Loucy (cell line): Measurements from ENCODE around the gene PELI2.

ENCODE experiments used
- H2AFZ ChIP-seq: fragments of 200-600 bp; sonication (generic); 2 replicates; pipeline ENCODE4 v1.6.0; 2016; ENCODE audit warnings: antibody characterized with exemption, mild to moderate bottlenecking, low read length, moderate library complexity
- H3F3A ChIP-seq: fragments of 200-600 bp; 2 replicates; pipeline ENCODE4 v1.6.0; 2016; ENCODE audit warnings: antibody characterized with exemption, low read depth, mild to moderate bottlenecking
- H3K27me3 ChIP-seq: fragments of 200-600 bp; sonication (generic); 2 replicates; pipeline ENCODE4 v1.6.1; 2014; ENCODE audit warnings: low read length, mild to moderate bottlenecking; ENCODE audit not compliant: insufficient read depth, poor library complexity, severe bottlenecking
- H3K36me3 ChIP-seq: fragments of 200-600 bp; sonication (generic); 2 replicates; pipeline ENCODE4 v1.6.1; 2016; ENCODE audit warnings: low read length; ENCODE audit not compliant: insufficient read depth
- H3K4me1 ChIP-seq: fragments of 200-600 bp; sonication (generic); 2 replicates; pipeline ENCODE4 v1.5.1; 2014; ENCODE audit warnings: low read length, mild to moderate bottlenecking; ENCODE audit not compliant: insufficient read depth, poor library complexity, severe bottlenecking
- H3K4me2 ChIP-seq: fragments of 200-600 bp; sonication (generic); 2 replicates; pipeline ENCODE4 v1.6.0; 2014; ENCODE audit warnings: antibody characterized with exemption, low read length, low read depth, mild to moderate bottlenecking; ENCODE audit not compliant: poor library complexity, severe bottlenecking
- H3K4me3 ChIP-seq: fragments of 200-600 bp; sonication (generic); 2 replicates; pipeline ENCODE4 v1.5.1; 2014; ENCODE audit warnings: low read length, mild to moderate bottlenecking, mixed read lengths; ENCODE audit not compliant: poor library complexity, severe bottlenecking
- H3K79me2 ChIP-seq: fragments of 200-600 bp; sonication (generic); 2 replicates; pipeline ENCODE4 v1.6.1; 2014; ENCODE audit warnings: low read length; ENCODE audit not compliant: insufficient read depth
- H3K9ac ChIP-seq: fragments of 200-600 bp; sonication (generic); 2 replicates; pipeline ENCODE4 v1.6.0; 2014; ENCODE audit warnings: mild to moderate bottlenecking, low read depth, low read length, moderate library complexity; ENCODE audit not compliant: poor library complexity, severe bottlenecking
- H3K9me2 ChIP-seq: fragments of 200-600 bp; sonication (generic); replicated peaks from 2 replicates; pipeline ENCODE4 v1.6.1; 2016; ENCODE audit warnings: low read depth, low read length, mixed read lengths
- H3K9me3 ChIP-seq: fragments of 200-600 bp; sonication (generic); 2 replicates; pipeline ENCODE4 v1.6.1; 2014; ENCODE audit warnings: mild to moderate bottlenecking, antibody characterized with exemption, low read length, low read depth; ENCODE audit not compliant: insufficient read depth
- H4K20me1 ChIP-seq: fragments of 200-600 bp; sonication (generic); 2 replicates; pipeline ENCODE4 v1.6.0; 2014; ENCODE audit warnings: antibody characterized with exemption, low read length, mild to moderate bottlenecking; ENCODE audit not compliant: insufficient read depth, poor library complexity, severe bottlenecking
- EZH2phosphoT487 ChIP-seq: fragments of 200-600 bp; IDR thresholded peaks from 2 replicates; pipeline ENCODE4 v1.6.1; 2018; ENCODE audit warnings: antibody characterized with exemption, mild to moderate bottlenecking, moderate library complexity, borderline replicate concordance
- TF ChIP-seq, protein P1 (sequence below): fragments of 200-600 bp; sonication (generic); conservative IDR thresholded peaks from 2 replicates; pipeline ENCODE4 v1.5.1; 2014; ENCODE audit warnings: mild to moderate bottlenecking, antibody characterized with exemption, low read length

PELI2 gene

DNA sequence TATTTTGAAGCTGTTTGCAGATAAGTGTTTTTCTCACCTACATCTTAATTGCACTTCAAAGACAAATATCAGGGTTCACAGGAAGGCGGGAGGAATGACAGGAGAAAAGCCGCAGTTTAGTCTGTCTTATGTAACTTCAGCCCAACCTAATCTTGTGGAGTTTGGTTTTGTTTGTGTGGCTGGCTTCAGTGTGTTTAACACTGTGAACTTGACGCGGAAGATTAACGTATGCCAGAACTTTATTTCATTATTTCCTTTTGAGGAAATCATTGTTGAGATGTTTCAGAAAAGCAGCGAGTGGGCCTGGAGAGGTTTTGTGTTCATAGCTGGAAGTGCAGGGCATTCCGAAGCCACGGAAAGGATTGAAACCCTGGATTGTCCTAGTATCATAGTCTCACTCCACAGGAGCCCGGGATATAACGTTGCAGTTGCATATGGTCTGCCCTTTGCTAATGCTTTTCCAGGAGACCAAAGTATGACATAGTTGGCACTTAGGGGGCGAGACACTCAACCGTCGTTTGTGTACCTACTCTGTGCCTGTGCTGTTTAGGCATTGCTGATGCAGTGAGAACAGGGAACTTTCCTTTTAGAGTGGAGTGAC lies 2.0 kb downstream of the PELI2 start:
- H3K9ac ChIP-seq, result peak overlapping the region; percentile 91
- no peaks in the 10 kb centered on the region for H3K27me3 ChIP-seq
- peak overlapping the region; percentile 81 for H3K4me3 ChIP-seq
- no peaks in the 10 kb centered on the region for H3K9me2 ChIP-seq
- peaks cover 59% of the 10 kb centered on the region for H3K4me1 ChIP-seq
- H4K20me1 ChIP-seq, result peaks cover 77% of the 10 kb centered on the region
- no peaks in the 10 kb centered on the region; the same call in 1 of the 2 replicates for H3K36me3 ChIP-seq
- H3K4me2 ChIP-seq, result peak overlapping the region; percentile 88
- 0 out of 2 replicates have a peak, but pooled peaks cover 3% of the 10 kb centered on the region for H3F3A ChIP-seq
- no peaks in the 10 kb centered on the region for H3K9me3 ChIP-seq
- TF ChIP-seq EZH2phosphoT487, result no peak
- TF ChIP-seq, protein P1, sequence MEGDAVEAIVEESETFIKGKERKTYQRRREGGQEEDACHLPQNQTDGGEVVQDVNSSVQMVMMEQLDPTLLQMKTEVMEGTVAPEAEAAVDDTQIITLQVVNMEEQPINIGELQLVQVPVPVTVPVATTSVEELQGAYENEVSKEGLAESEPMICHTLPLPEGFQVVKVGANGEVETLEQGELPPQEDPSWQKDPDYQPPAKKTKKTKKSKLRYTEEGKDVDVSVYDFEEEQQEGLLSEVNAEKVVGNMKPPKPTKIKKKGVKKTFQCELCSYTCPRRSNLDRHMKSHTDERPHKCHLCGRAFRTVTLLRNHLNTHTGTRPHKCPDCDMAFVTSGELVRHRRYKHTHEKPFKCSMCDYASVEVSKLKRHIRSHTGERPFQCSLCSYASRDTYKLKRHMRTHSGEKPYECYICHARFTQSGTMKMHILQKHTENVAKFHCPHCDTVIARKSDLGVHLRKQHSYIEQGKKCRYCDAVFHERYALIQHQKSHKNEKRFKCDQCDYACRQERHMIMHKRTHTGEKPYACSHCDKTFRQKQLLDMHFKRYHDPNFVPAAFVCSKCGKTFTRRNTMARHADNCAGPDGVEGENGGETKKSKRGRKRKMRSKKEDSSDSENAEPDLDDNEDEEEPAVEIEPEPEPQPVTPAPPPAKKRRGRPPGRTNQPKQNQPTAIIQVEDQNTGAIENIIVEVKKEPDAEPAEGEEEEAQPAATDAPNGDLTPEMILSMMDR, result no peak
- peaks cover 70% of the 10 kb centered on the region for H3K79me2 ChIP-seq
- H2AFZ ChIP-seq, result no peak overlapping the region

DNA sequence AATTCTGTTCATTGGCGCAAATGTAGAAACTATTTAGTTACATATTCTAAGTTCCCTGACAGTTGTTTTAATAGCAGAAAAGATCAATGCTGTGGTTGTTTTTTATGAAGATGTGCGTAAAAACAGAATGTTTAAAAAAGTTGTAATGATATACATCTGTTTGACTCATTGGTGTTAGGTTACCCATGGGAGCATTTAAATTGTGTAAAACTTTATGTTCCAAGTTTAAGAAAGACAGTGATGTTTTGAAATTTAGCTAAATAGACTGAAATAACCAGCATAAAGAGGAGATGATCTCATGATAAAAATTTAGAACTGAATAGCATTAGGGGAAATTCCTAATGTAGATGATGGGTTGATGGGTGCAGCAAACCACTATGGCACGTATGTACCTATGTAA lies 3.6 kb downstream of the PELI2 start:
- TF ChIP-seq, protein P1, result no peak
- TF ChIP-seq EZH2phosphoT487, result no peak
- Histone ChIP-seq H3K9ac (peak overlapping the region; percentile 91), H3K9me2 (no peaks in the 10 kb centered on the region), H3K4me2 (peak overlapping the region; percentile 88), H2AFZ (no peak overlapping the region), H3F3A (0 out of 2 replicates have a peak, but pooled peaks cover 3% of the 10 kb centered on the region), H3K36me3 (peaks cover 14% of the 10 kb centered on the region; the same call in 1 of the 2 replicates), H3K9me3 (no peaks in the 10 kb centered on the region), H3K79me2 (peaks cover 86% of the 10 kb centered on the region), H3K27me3 (no peaks in the 10 kb centered on the region), H3K4me1 (peaks cover 69% of the 10 kb centered on the region), H3K4me3 (peak overlapping the region; percentile 81), H4K20me1 (peaks cover 91% of the 10 kb centered on the region)

DNA sequence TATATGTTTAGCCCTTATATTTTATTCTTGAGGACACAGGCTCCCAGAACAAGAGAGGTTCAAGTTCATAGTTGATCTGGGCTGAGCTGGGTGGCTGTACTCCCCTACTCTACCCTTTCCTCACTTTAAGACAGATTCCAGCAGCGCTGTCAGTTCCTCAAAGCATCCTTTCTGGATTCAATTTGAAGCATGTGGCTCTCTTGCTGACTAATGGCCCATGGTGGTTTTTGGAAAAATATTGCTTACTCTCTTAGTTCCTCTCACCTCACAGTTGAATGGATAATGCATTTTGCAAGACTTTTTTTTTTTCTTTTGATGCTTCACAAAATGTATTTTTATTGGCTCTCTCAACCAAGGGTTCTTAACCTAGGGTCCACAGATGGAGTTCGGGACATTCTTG lies 4.1 kb downstream of the PELI2 start:
- Histone ChIP-seq H2AFZ (no peak overlapping the region), H3K27me3 (no peaks in the 10 kb centered on the region), H3K4me2 (peak overlapping the region; percentile 88)

More for the DNA sequence above, 4.1 kb downstream of the PELI2 start:
- Histone ChIP-seq H4K20me1 (peaks cover 91% of the 10 kb centered on the region), H3F3A (no peaks in the 10 kb centered on the region), H3K9ac (peak overlapping the region; percentile 91), H3K79me2 (peaks cover 91% of the 10 kb centered on the region), H3K36me3 (peaks cover 16% of the 10 kb centered on the region; the same call in 1 of the 2 replicates), H3K4me1 (peaks cover 73% of the 10 kb centered on the region), H3K4me3 (peak overlapping the region; percentile 81), H3K9me3 (no peaks in the 10 kb centered on the region), H3K9me2 (no peaks in the 10 kb centered on the region)
- TF ChIP-seq, protein P1, result no peak
- TF ChIP-seq EZH2phosphoT487, result no peak
